Chondrocyte (in vitro differentiated cells): ENCODE results near the gene LTK. TPM values are rescaled to one million over a fixed set of nuclear protein-coding genes. Genes with fewer than 3 reads are reported as not detected.
"Not testable (repeated sequence)": the region's sequence is repeated elsewhere in the genome, so short reads cannot be mapped to it uniquely, and the experiment has no call there.

Experiments used
- DNase-seq: peaks from one replicate; pipeline ENCODE4 v3.0.0; 2021; ENCODE audit warnings: mixed read lengths, low spot score
- H3K27ac Mint-ChIP-seq: one replicate; pipeline ENCODE4 v1.8.0; 2021; ENCODE audit warnings: mild to moderate bottlenecking, moderate library complexity, mixed read lengths; ENCODE audit not compliant: unreplicated experiment
- H3K27me3 Mint-ChIP-seq: 2 replicates; pipeline ENCODE4 v1.8.0; 2021; ENCODE audit warnings: low read depth, mixed read lengths
- H3K36me3 Mint-ChIP-seq: 2 replicates; pipeline ENCODE4 v1.8.0; 2021; ENCODE audit warnings: low read depth, mixed read lengths
- H3K4me1 Mint-ChIP-seq: 2 replicates; pipeline ENCODE4 v1.8.0; 2021; ENCODE audit warnings: low read depth, mild to moderate bottlenecking, mixed read lengths
- H3K4me3 Mint-ChIP-seq: one replicate; pipeline ENCODE4 v1.8.0; 2021; ENCODE audit warnings: mild to moderate bottlenecking, moderate library complexity, mixed read lengths; ENCODE audit not compliant: unreplicated experiment
- H3K9me3 Mint-ChIP-seq: 2 replicates; pipeline ENCODE4 v1.8.0; 2021; ENCODE audit warnings: low read depth, mixed read lengths
- CTCF ChIP-seq: fragments of 200-600 bp; sonication (generic); IDR thresholded peaks from 2 replicates; pipeline ENCODE4 v1.5.0; 2021; ENCODE audit warnings: antibody characterized with exemption, mild to moderate bottlenecking, moderate library complexity
- total RNA-seq: library from RNA; stranded (reverse); gene quantifications from 3 replicates; pipeline ENCODE4 v1.2.1, GENCODE V29; 2021

LTK gene
- total RNA-seq, 1 donor from 2014 or later, result 1.0 TPM

GRCh38 chr15:41474436-41474835 lies 39.2 kb downstream of the LTK start:
- no peak for TF ChIP-seq CTCF

DNA sequence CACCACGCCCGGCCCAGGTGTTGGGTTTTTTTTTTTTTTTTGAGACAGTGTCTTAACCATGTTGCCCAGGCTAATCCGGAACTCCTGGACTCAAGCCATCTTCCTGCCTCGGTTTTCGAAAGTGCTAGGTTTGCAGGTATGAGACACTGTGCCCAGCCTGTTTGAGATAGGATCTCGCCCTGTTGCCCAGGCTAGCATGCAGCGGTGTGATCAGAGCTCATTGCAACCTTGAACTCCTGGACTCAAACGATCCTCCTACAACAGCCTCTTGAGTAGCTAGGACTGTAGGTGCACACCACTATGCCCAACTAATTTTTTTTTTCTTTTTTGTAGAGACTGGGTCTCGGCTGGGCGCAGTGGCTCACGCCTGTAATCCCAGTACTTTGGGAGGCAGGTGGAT lies 40.2 kb downstream of the LTK start:
- TF ChIP-seq CTCF, result no peak
- DNase-seq, result no peak
- Mint-ChIP-seq H3K4me1 (peaks cover 7% of the 10 kb centered on the region), H3K27ac (no peak overlapping the region), H3K9me3 (no peaks in the 10 kb centered on the region), H3K4me3 (no peak overlapping the region), H3K27me3 (no peaks in the 10 kb centered on the region), H3K36me3 (peaks cover 44% of the 10 kb centered on the region)

More at GRCh38 chr15:41474436-41474835, 39.2 kb downstream of the LTK start:
- Mint-ChIP-seq H3K27ac (no peak overlapping the region), H3K36me3 (peaks cover 47% of the 10 kb centered on the region), H3K9me3 (no peaks in the 10 kb centered on the region), H3K4me1 (peaks cover 7% of the 10 kb centered on the region), H3K4me3 (no peak overlapping the region), H3K27me3 (no peaks in the 10 kb centered on the region)
- DNase-seq, result no peak

DNA sequence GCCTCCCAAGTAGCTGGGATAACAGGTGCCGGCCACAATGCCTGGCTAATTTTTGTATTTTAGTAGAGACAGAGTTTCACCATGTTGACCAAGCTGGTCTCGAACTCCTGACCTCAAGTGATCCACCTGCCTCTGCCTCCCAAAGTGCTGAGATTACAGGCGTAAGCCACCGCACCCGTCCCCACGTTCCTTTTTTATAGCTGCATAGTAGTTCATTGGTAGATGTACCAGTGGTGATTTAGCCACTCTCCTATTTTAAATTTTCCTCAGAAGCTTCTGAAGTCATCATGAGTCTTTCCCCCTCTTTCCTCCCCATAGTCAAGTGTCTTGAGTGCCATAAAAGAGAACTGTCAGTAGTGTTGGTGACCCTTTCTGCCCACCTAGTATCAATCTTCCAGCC lies 44.0 kb downstream of the LTK start:
- H3K4me1 Mint-ChIP-seq, DNase-seq, H3K27ac Mint-ChIP-seq, H3K27me3 Mint-ChIP-seq, H3K9me3 Mint-ChIP-seq, H3K4me3 Mint-ChIP-seq: not testable (repeated sequence)
- H3K36me3 Mint-ChIP-seq, result peaks cover 38% of the 10 kb centered on the region

DNA sequence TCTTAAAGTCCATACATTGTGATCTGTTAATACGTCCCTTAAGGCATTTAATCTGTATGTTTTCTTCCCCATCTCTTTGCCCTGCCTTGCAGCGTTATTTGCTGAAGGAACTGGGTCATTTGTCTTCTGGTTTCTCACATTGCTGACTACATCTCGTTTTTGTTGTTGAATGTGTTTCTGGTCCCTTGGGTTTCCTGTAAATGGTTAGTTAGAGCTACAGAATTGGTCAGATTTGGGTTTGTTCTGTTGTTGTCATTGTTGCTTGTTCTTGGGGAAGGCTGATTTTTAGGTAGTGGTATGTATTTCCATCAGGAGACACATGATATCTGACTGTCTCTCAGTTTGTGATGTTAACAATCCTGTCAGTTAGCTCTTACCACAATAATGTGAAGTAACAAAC lies 46.9 kb downstream of the LTK start:
- Mint-ChIP-seq H3K27me3 (no peaks in the 10 kb centered on the region), H3K4me3 (no peak overlapping the region), H3K36me3 (peaks cover 37% of the 10 kb centered on the region), H3K9me3 (no peaks in the 10 kb centered on the region), H3K27ac (no peak overlapping the region), H3K4me1 (peaks cover 5% of the 10 kb centered on the region)
- TF ChIP-seq CTCF, result no peak
- no peak for DNase-seq

GRCh38 chr15:41465822-41466421 lies 47.7 kb downstream of the LTK start:
- DNase-seq, result no peak
- Mint-ChIP-seq H3K4me1 (peaks cover 5% of the 10 kb centered on the region), H3K36me3 (peaks cover 32% of the 10 kb centered on the region), H3K27me3 (no peaks in the 10 kb centered on the region), H3K4me3 (no peak overlapping the region), H3K9me3 (no peaks in the 10 kb centered on the region), H3K27ac (no peak overlapping the region)
- TF ChIP-seq CTCF, result peak; percentile 86

DNA sequence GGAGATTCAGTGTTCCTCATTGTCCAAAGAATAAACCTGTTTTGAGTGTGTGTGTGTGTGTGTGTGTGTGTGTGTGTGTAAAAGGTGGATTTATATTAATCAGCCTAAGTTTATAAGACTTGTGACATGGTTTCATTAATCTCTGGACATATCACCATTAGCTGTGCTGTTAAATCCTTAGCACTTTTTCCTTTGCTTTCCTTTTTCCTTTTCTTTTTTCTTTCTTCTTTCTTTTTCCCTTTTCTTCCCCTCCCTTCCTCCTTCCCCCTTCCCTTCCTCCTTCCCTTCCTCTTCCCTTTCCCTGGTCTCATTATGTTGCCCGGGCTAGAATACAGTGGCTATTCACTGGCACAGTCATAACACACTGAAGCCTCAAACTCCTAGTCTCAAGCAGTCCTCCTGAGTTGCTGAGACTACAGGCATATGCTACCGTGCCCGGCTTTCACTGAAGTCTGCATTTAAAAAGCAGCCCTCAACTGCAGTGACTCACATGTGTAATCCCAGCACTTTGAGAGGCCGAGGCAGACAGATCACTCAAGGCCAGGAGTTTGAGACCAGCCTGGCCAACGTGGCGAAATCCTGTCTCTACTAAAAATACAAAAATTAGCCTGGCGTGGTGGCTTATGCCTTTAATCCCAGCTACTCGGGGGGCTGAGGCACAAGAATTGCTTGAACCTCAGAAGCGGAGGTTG lies 48.6 kb downstream of the LTK start:
- H3K27ac Mint-ChIP-seq, result peak overlapping the region; percentile 63
- no peak for DNase-seq

More for the DNA sequence above, 48.6 kb downstream of the LTK start:
- peaks cover 5% of the 10 kb centered on the region for H3K4me1 Mint-ChIP-seq
- no peak for TF ChIP-seq CTCF
- no peak overlapping the region for H3K4me3 Mint-ChIP-seq
- peaks cover 28% of the 10 kb centered on the region for H3K36me3 Mint-ChIP-seq
- no peaks in the 10 kb centered on the region for H3K27me3 Mint-ChIP-seq
- H3K9me3 Mint-ChIP-seq, result no peaks in the 10 kb centered on the region
